Esophagus squamous epithelium (tissue), 4 donors: ENCODE results near the gene SLC13A2.

Experiments used
- POLR2A ChIP-seq, 4 donors: fragments of 450-650 bp; IDR thresholded peaks; one replicate each; pipeline ENCODE4 v1.6.1; 2017; ENCODE audit warnings: antibody characterized with exemption in 4 of 4, mild to moderate bottlenecking in 4 of 4, moderate library complexity in 3 of 4
- TF ChIP-seq, protein P1 (sequence below), 6 experiments: fragments of 450-650 bp in 4 of 6; fragments of 200-600 bp in 2 of 6; sonication (generic) in 2 of 6; IDR thresholded peaks; one replicate each; pipeline ENCODE4 v1.5.1; 2016 to 2019; ENCODE audit warnings: antibody characterized with exemption in 6 of 6, mild to moderate bottlenecking in 4 of 6, moderate library complexity in 4 of 6

DNA sequence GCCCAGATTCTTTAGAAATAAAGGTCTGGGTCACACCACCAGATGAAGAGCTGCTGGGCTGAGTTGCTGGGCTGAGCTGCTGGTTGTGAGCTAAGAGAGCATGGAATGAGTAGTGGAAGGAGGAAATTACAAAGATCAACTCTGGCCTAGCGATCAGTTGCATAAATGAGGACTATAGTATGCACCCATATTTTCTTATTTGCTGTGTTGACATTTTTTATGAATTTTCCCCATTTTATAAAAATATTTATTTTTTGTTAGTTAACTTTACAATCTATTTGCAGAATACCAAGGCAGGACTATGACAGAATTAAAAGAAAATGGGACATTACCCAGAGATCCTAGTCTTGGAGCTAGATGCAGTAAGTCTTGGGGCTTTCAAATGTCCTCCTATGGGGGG is 23.6 kb upstream of the SLC13A2 start:
- TF ChIP-seq, protein P1, sequence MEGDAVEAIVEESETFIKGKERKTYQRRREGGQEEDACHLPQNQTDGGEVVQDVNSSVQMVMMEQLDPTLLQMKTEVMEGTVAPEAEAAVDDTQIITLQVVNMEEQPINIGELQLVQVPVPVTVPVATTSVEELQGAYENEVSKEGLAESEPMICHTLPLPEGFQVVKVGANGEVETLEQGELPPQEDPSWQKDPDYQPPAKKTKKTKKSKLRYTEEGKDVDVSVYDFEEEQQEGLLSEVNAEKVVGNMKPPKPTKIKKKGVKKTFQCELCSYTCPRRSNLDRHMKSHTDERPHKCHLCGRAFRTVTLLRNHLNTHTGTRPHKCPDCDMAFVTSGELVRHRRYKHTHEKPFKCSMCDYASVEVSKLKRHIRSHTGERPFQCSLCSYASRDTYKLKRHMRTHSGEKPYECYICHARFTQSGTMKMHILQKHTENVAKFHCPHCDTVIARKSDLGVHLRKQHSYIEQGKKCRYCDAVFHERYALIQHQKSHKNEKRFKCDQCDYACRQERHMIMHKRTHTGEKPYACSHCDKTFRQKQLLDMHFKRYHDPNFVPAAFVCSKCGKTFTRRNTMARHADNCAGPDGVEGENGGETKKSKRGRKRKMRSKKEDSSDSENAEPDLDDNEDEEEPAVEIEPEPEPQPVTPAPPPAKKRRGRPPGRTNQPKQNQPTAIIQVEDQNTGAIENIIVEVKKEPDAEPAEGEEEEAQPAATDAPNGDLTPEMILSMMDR (IDR thresholded peaks at IDR 0.05), result no peak
- no peak for TF ChIP-seq POLR2A (IDR thresholded peaks at IDR 0.05)
